ENCODE measurements around the gene GLDC. TPM values are rescaled to one million over a fixed set of nuclear protein-coding genes. Genes with fewer than 3 reads are reported as not detected.

Gene GLDC
- total RNA-seq, 1 donor from 2014 or later = 2.6 TPM

DNA sequence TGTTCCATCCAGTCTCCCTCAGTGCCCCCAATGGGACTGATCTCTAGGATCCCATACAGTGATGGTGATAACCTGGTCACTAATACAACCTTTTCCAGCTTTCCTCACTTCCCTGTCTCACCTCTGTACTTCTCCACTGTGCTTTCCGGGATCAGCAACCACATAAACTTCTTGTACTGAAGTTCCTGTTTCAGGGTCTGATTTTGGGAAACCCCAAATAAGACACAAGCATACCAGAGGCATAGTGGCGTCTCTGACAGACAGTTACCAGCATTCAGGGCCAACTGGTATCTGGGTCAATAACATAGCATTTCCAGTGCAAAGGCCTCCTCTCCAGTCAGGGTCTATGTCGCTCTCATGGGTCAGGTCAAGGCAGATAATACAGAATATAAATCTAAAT is 64.3 kb downstream of the GLDC start:
- ChIA-PET CTCF (no interaction called here), POLR2A (interaction anchor here (1.4 to 2.3 kb wide), 2 partner anchors 101 to 176 kb away, joined by 6 to 9 read pairs; partner anchors contain the start of gene KDM4C)
- no peaks in the 10 kb centered on the region for H3K36me3 Mint-ChIP-seq (ENCODE audit: low read depth)
- TF ChIP-seq, protein P1, sequence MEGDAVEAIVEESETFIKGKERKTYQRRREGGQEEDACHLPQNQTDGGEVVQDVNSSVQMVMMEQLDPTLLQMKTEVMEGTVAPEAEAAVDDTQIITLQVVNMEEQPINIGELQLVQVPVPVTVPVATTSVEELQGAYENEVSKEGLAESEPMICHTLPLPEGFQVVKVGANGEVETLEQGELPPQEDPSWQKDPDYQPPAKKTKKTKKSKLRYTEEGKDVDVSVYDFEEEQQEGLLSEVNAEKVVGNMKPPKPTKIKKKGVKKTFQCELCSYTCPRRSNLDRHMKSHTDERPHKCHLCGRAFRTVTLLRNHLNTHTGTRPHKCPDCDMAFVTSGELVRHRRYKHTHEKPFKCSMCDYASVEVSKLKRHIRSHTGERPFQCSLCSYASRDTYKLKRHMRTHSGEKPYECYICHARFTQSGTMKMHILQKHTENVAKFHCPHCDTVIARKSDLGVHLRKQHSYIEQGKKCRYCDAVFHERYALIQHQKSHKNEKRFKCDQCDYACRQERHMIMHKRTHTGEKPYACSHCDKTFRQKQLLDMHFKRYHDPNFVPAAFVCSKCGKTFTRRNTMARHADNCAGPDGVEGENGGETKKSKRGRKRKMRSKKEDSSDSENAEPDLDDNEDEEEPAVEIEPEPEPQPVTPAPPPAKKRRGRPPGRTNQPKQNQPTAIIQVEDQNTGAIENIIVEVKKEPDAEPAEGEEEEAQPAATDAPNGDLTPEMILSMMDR (IDR thresholded peaks at IDR 0.05) = no peak
- H3K27ac Mint-ChIP-seq = no peak overlapping the region
- no peaks in the 10 kb centered on the region for H3K9me3 Mint-ChIP-seq
- ATAC-seq (ENCODE audit: low read depth) = peak; percentile 52
- H3K4me3 Mint-ChIP-seq = no peak overlapping the region
- DNase-seq = no peak
- intact Hi-C loops (cut with micrococcal nuclease) = no loop called here
- peaks cover 2% of the 10 kb centered on the region for H3K27me3 Mint-ChIP-seq
- peaks cover 52% of the 10 kb centered on the region for H3K4me1 Mint-ChIP-seq

DNA sequence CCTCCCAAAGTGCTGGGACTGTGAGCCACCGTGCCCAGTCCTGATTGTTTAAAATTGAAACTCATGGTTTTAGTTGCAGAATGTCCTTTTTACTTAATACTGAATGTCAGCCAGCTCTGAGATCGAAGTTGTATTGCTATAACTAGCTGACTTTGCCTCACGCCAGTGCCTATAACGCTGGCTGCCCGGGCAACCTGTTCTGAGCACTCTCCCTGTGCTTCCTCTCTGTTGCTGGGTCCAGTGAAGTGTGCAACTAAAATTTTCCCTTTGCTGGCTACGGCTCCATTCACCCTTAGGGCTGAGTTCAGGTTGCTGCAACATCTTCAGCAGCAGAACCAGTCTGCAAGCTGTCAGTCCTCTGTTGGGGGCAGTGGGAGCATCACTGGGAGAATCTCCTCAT is 65.9 kb downstream of the GLDC start:
- Mint-ChIP-seq H3K4me1 (peaks cover 62% of the 10 kb centered on the region), H3K9me3 (no peaks in the 10 kb centered on the region), H3K4me3 (no peak overlapping the region), H3K27ac (no peak overlapping the region), H3K36me3 (ENCODE audit: low read depth) (no peaks in the 10 kb centered on the region), H3K27me3 (peaks cover 3% of the 10 kb centered on the region)
- ChIA-PET POLR2A (interaction anchor here (0.6 kb wide), 1 partner anchor 26 kb away, joined by 3 read pairs; no protein-coding TSS in a partner anchor), CTCF (no interaction called here)
- ATAC-seq (ENCODE audit: low read depth) (no peak), DNase-seq (no peak)
- TF ChIP-seq, protein P1 (IDR thresholded peaks at IDR 0.05) = no peak
- intact Hi-C loops (cut with micrococcal nuclease) = loop anchor here (5.0 kb wide), 1 partner anchor 167 kb away; the partner anchor contains the start of gene UHRF2

DNA sequence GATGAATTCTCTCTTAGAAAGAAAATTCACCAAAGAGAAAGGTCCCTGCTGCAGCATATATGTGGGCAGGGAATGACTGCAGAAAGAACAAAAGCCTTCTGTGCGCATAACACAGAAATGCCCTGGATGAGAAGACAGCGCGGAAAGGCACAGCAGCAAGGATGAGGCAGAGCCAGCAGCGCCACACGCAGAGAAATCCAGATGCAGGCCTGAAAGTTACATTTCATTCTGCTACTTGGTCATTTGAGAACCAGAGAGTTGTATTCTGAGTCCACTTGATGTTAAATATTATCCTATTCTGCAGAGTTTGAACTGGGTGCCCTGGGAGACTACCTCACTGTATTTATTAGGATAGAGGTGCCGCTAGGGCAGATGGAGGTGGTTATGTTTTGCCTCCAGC is 68.5 kb downstream of the GLDC start:
- DNase-seq (no peak), ATAC-seq (ENCODE audit: low read depth) (no peak)
- intact Hi-C loops (cut with micrococcal nuclease) = loop anchor here (5.0 kb wide), 1 partner anchor 165 kb away; the partner anchor contains the start of gene UHRF2
- H3K4me3 Mint-ChIP-seq = no peak overlapping the region
- H3K36me3 Mint-ChIP-seq (ENCODE audit: low read depth) = no peaks in the 10 kb centered on the region
- H3K9me3 Mint-ChIP-seq = no peaks in the 10 kb centered on the region
- TF ChIP-seq, protein P1 (IDR thresholded peaks at IDR 0.05) = no peak
- peaks cover 47% of the 10 kb centered on the region for H3K4me1 Mint-ChIP-seq
- no peak overlapping the region for H3K27ac Mint-ChIP-seq
- ChIA-PET POLR2A (no interaction called here), CTCF (no interaction called here)
- peaks cover 19% of the 10 kb centered on the region for H3K27me3 Mint-ChIP-seq

DNA sequence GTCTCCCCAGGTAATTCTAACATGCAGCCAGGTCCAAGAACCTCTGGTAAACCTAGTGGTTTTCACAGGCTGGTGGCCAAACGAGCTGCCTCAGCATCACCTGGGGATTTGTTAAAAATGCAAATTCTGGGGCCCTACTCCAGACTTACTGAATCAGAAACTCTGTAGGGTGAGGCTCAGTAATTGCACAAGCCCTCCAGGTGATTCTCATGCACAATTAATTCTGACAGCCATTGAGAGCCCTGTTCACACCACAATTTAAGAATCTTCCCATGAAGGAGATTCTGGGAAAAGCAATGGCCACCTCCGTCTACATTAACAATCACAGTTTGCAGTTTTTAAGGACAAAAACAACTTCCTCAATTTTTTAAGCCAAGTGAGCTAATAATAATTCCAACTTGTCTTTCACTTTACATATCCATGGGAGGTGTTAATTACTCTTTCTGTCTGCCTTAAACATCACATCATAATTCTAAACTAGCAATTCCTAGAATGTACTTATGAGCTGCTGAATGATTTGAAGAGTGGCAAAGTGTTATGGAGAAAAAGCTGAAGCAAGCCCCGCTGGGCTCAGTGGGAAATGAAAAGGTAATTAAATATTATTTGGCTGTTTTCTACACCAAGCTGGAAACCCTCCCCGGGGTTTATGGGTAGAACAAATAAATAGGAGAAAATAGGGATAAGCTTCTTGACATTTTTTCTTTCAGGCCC is 70.0 kb downstream of the GLDC start:
- POLR2A ChIA-PET = interaction anchor here (0.5 to 1.7 kb wide), 5 partner anchors 105 to 744 kb away, joined by 4 to 10 read pairs (median 6); partner anchors contain the start of gene KDM4C
- TF ChIP-seq, protein P1 (IDR thresholded peaks at IDR 0.05) = no peak
- Mint-ChIP-seq H3K4me3 (peak overlapping the region; percentile 8), H3K4me1 (peaks cover 37% of the 10 kb centered on the region), H3K27me3 (peaks cover 19% of the 10 kb centered on the region), H3K27ac (no peak overlapping the region), H3K9me3 (no peaks in the 10 kb centered on the region), H3K36me3 (ENCODE audit: low read depth) (no peaks in the 10 kb centered on the region)
- CTCF ChIA-PET = interaction anchor here (1.6 kb wide), 1 partner anchor 92 kb away, joined by 5 read pairs; no protein-coding TSS in a partner anchor
- intact Hi-C loops (cut with micrococcal nuclease) = loop anchor here (1.0 to 5.0 kb wide), 2 partner anchors 10 to 163 kb away; partner anchors contain the start of gene UHRF2
- ATAC-seq (ENCODE audit: low read depth) (peak; percentile 96), DNase-seq (no peak)

DNA sequence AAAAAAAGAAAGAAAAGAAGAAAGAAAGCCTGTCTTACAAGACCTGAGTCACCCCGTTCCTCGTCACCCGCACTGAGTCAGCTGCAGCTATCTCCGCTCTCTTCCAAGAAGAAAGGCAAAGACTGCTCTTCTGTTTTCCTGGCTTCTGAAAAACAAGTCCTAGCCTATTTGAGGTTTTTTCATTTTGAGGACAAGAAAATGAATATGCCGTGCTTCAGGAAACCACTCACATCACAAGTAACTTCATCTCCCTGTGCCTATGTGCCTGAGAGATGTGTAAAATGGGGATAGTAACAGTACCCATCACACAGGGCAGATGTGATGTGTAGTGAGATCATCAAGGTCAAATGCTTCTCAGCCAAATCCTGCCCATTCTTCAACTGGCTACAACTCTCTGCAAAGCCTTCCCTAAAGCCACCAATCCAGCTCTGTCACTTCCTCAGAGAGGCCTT is 78.4 kb downstream of the GLDC start:
- ChIA-PET POLR2A (interaction anchor here (0.6 to 0.7 kb wide), 2 partner anchors 52 to 183 kb away, joined by 3 read pairs; no protein-coding TSS in a partner anchor), CTCF (interaction anchor here (0.8 to 5.7 kb wide), 6 partner anchors 51 to 513 kb away, joined by 3 to 65 read pairs (median 6); partner anchors contain the start of gene UHRF2)
- intact Hi-C loops (cut with micrococcal nuclease) = loop anchor here (5.0 to 10.0 kb wide), 3 partner anchors 65 to 682 kb away; no protein-coding TSS in a partner anchor
- ATAC-seq (ENCODE audit: low read depth) (no peak), DNase-seq (no peak)
- H3K27ac Mint-ChIP-seq = no peak overlapping the region
- TF ChIP-seq, protein P1 (IDR thresholded peaks at IDR 0.05) = no peak
- no peak overlapping the region for H3K4me3 Mint-ChIP-seq
- H3K4me1 Mint-ChIP-seq = no peaks in the 10 kb centered on the region
- H3K9me3 Mint-ChIP-seq = no peaks in the 10 kb centered on the region
- H3K27me3 Mint-ChIP-seq = peaks cover 2% of the 10 kb centered on the region
- H3K36me3 Mint-ChIP-seq (ENCODE audit: low read depth) = no peaks in the 10 kb centered on the region
